ENCODE measurements around the gene NDRG2.
"Not testable (repeated sequence)": the region's sequence is repeated elsewhere in the genome, so short reads cannot be mapped to it uniquely, and the experiment has no call there.

Gene NDRG2

DNA sequence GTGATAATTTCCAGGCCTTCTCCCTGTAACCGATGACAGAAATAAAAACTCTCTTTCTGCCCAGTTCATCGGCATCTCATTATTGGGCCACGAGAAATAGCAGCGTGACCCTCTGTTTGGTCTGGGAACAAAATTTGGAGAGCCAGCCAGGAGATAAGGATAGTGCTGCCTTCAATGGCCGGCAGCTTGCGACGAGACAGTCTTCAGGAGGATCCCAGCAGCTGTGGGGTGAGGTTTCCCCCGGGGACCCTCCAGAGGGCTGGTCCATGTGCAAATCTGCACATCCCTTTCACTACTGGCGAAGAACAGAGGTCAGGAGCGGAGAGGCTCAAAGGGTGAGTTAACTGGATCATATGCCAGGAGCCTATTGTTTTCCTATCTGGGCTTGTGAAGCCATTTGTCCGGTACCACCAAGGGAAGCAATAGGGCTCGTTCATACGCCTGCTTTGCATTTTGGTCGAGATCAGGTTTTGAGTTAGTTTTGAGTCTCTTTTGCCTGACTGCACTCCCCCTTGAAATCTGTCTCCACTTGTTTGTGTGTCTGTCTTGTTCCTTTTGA, 21.0 kb downstream of the NDRG2 start:
- no peak for DNase-seq

DNA sequence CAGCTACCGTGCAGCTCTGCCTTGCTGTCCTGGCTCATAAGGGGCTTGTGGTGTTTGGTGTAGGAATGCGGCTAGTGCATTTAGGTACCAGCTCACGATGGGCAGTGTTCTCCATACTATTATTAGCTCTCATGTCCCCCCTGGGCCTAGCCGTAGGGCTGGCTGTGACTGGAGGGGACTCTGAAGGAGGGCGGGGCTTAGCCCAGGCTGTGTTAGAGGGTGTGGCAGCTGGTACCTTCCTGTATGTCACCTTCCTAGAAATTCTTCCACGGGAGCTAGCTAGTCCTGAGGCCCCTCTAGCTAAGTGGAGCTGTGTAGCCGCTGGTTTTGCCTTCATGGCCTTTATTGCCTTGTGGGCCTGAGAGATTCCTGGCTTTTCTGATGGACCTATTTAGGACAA, 23.6 kb downstream of the NDRG2 start:
- no peak for DNase-seq

DNA sequence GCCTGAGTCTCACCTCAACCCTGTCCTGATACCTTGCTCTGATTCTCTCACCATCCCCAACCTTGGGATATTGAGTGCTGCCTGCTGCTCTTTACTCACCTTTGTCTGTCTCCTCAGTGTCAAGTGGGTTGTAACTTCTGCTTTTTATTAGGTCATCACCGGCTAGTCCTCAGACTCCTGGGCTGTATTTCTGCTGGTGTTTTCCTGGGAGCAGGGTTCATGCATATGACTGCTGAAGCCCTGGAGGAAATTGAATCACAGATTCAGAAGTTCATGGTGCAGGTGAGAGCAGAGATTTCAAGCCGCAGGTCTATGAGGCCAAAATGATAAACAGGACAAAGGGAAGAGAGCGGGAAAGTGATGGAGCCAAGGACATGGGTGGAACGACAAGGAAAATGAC, 25.3 kb downstream of the NDRG2 start:
- DNase-seq = no peak

DNA sequence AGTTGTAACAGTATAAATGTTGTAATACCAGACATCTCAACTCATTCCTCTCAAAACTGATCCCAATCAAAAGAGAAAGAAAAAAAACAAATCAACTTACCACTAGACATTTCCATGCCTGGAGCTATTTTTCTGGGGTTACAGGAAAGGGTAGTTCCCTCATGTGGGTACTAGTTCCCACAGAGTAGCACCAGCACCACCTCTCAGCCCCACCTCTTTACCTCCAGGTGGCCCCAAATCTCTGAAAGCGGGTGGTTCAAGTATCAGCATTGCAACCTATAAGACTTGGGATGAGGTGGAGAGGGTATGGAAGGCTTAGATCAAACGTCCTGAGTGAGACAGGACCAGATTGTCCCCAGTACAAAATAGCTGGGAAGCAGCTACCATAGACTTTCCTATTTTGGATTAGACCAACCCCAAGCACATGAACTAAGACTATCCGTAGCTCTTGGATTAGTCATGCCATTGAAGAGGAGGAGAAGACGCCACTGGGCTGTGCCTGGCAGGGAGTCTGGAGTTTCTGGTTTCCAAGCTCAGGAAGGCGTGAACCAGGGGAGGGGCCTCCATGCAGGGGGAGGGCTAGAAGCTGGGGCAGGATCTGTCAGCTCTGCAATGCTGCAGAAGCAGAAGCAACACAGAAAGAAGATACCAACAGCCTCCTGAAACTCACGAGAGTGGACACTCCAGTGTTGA, 26.0 kb downstream of the NDRG2 start, which contains the start of gene SLC39A2:
TSS of gene SLC39A2 (plus strand) at position 620 of the 693 bp plus-strand sequence. CDS start 154 bp downstream, outside the sequence.
- DNase-seq = no peak

DNA sequence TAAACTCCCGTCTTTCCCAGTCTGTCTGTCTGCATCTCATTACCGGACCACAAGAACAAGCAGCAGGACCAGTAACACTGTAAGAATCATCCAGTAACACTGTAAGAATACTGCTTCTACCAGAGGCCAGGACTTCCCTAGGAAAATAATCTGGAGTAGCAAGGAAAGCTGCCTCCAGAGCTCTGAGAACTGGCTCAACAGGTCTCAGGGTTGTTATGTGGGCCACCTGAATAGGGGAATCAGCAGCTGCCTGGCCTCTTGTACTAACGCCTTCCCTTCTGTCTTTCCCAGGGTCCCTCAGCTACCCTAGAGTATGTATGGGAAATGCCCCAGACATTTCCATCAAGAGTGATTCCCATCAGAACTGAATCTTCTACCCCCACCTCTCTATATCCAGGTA, 26.7 kb downstream of the NDRG2 start:
- no peak for DNase-seq

DNA sequence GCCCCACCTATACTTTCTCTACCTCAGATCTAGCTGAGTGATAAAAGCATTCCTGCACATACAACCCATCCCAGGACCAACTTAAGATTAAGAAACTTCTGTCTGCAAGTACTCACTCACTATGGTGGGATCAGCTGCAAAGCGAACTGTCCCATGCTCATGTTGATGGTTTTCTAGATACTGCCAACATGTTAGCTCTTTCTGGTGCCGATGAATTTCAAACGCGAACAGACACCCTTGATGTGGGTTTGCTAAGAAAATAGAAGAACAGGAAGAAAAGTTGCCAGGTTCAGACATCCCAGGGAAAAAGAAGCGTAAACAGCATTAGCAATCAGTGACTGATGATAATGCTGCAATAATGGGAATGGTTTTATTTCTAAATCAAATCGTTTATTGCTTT, 27.3 kb downstream of the NDRG2 start:
- no peak for DNase-seq

DNA sequence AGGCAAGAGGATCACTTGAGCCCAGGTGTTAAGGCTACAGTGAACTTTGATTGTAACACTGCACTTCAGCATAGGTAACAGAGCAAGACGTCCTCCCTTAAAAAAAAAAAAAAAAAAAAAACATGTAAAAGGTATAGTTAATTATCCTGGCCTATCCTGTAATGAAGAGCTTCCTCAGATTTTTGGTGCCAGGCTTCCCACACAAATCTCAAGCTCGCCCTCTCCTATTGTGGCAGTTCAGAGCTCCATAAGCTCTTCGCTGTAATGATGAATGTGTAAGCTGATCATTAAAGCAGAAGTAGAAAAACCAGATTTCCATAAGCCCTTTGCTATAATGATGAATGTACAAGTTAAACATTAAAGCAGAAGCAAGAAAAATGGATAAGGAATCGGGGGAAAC, 27.7 kb downstream of the NDRG2 start:
- DNase-seq = no peak

DNA sequence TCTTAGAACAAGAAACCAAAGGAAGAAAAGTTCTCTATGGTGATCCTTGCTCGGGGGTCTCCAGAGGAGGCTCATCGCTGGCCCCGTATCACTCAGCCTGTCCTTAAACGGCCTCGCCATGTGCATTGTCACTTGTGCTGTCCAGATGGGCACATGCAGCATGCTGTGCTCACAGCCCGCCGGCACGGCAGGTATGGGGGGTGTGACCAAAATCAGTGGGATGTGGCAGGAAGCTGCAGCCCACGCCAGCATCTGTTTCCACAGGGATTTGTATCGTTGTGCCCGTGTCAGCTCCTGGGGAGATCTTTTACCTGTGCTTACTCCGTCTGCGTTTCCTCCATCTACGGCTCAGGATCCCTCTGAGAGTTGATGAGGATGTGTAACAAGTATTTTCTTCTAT, 28.3 kb downstream of the NDRG2 start:
- no peak for DNase-seq

DNA sequence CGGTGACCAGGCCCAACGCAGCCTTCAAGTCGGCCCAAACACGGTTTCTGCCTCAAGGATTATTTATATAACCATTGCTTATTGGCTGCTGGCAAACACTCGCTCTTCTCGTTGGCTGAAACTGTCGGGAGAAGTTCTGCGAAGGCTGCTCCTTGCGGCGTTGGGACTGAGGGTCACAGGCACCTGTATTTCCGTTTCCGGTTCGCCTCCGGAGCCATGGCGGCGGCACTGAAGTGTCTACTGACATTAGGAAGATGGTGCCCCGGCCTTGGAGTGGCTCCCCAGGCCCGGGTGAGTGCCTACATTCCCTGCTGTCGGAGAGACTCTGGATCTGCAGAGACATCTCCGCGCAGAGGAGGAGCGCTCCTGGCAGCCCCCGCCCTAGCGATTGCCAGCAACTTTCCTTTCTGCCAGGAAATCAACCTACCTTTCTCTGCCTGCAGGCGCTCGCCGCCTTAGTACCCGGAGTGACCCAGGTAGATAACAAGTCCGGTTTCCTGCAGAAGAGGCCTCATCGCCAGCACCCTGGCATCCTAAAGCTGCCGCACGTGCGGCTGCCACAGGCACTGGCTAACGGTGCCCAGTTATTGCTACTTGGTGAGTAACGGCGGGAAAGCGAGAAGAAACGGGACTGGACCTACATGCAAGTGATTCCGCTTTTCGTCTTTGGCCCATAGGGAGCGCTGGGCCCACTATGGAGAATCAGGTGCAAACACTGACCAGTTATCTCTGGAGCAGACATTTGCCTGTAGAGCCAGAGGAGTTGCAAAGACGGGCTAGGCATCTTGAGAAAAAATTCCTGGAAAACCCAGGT, 34.9 kb downstream of the NDRG2 start, which contains the start of gene METTL17:
TSS of gene METTL17 (plus strand) at position 194 of the 814 bp plus-strand sequence. CDS start at position 217, 23 bp downstream.
- DNase-seq = peak; percentile 88 to 89

DNA sequence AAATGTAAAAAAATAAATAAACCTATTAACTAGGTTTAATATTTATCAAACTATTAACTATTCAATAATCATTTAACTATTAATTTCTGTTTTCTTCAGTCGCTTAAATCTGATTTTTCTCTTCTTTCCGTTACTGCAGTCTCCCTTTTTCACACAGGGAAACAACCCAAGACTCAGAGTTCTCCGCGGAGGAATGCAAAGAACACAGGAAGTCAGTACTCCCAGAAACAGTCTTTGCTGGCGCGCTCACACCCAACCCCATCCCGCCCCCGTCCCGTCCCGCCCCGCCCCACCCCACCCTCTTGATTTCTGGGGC, 35.4 kb downstream of the NDRG2 start:
- DNase-seq = no peak

DNA sequence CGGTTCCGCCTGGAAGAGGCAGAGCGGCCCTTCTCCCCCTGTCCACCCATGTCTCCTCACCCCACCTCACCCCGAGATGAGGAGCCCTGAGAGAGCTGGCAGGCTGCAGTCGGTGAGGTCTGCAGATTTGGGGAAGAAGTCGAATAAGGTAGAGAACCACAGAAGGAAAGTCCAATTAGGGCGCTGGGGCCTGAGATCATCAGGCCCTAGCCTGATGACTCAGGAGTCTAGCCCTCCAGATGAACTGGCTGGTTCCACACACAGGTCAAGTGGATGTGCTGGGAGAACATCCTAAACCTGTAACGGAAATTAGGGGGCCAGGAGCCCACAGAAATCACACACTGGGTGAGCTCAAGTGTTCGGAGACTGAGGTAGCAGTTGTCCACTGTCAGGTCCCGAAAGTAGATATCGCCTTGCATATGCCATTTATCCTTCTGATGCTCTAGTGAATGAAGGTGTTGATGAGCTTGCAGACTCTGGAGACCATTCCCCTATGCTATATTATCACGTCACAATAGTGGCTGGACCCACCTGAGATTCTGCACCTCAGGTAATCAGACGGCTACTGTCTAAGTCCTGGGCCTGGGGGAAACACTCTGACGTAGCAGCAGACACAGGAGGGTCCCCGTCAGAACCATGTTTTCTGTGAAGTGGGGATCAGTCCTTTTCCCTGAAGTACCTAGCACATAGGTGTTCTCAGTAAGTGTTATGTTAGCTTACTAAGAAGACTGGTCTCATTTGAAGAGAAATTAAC, 36.0 kb downstream of the NDRG2 start:
- DNase-seq = no peak

DNA sequence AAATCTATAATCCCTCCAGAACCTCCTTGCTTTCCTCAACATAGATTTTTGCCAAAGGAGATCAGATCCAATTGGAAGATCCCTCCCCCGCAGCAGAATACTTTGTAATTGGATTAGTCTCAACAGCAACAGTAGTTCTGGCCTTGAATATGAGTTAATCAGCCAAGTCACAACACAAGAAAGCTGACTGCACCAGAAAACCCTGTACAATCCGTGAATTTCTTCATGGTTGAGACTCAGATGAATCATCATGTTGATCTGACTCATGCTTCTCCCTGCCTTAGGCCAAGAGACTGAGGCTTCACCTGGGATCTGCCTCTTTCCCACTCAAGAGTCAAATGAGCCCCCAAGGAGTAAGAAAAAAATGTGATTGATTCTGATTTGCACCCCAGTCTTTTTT, 38.0 kb downstream of the NDRG2 start:
- DNase-seq = no peak

DNA sequence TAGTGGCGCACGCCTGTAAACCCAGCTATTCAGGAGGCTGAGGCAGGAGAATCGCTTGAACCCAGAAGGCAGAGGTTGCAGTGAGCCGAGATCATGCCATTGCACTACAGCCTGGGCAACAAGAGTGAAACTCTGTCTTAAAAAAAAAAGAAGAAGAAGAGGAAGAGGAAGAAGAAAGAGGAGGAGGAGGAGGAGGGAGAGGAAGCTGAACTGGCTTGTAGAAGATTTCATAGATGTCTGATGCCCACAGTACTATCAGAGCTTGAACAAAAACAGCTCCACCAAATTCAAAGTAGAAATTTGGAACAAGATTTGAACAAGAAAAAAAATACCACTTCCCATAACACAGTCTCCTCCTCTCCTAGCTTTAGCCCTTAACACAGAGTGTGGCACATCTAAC, 39.2 kb downstream of the NDRG2 start:
- DNase-seq = not testable (repeated sequence)

DNA sequence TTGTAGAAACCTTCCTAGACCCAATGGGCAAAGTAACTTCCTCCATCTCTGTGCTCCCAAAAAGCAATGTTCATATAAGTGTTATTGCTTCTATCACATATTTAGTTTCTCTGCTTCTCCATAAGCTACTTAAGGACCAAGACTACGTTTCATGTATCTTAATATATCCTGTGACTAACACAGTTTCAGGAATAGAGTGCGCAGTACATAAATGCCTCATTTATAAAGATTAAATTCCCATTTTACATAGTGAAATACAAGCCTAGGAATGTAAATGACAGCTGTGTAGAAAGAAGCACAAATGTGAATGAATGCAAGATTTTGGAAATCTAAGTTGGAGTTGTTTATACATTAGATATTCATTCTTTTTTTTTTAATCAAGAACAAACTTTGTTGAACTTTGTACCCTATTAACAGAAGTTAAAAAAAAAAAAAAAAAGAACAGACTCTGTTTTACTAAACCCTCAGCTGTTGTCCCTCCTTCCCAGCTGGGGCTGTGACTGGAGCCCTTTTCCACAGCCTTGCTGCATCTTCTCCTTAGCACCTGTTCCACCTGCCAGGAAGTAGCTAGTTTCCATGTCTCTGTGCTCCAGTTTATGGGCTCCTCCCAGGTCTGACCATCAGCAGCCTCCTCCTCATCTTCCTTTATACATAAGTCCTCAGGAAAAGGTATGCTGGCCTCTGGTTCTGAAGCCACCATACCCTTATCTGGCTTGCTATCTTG, 42.1 kb downstream of the NDRG2 start:
- DNase-seq = no peak

DNA sequence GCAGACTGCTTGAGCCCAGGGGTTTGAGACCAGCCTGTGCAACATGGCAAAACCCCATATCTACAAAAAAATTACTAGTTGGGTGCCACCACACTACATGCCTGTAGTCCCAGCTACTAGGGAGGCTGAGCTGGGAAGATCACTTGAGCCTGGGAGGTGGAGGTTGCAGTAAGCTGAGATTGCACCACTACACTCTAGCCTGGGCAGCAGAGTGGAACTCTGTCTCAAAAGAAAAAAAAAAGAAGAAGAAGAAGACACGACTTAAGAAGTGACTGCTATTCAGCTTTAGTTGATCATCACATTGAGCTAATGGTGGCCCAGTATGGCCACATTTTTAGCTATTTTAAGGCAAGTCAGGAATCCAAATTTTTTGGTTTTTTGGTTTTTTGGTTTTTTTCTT, 44.0 kb downstream of the NDRG2 start:
- no peak for DNase-seq

DNA sequence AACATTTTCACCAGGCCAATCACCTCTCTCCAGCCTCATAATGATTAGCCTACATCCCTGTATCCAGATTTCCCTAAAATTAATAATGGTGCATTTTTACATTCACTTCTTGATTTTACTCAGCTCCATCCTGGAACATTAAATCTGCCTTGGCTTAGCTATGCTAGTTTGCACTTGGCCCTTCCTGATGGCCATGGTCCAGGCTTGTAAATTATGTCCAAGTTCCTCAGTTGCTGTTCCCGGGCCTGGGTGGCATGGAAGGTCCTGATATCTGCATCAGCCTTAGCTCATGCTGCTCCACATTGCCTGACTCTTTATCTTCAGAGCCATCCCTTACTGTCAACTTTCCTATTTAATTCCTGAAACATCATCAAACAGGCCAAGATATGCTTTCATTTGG, 46.2 kb downstream of the NDRG2 start:
- no peak for DNase-seq

DNA sequence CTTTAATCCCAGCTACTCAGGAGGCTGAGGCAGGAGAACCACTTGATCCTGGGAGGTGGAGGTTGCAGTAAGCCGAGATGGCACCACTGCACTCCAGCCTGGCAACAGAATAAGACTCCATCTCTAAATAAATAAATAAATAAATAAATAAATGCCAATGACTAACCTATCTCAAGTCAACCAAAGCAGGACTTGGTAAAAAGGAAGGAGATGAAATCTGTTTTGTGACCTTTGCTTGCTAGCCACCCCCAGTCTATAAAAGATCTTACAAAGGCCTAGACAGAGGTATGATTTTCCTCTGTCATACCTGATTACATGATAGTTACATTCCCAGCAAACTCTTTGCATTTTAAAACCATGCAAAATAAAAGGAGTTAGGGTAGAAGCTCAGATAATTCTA, 48.6 kb downstream of the NDRG2 start:
- no peak for DNase-seq

DNA sequence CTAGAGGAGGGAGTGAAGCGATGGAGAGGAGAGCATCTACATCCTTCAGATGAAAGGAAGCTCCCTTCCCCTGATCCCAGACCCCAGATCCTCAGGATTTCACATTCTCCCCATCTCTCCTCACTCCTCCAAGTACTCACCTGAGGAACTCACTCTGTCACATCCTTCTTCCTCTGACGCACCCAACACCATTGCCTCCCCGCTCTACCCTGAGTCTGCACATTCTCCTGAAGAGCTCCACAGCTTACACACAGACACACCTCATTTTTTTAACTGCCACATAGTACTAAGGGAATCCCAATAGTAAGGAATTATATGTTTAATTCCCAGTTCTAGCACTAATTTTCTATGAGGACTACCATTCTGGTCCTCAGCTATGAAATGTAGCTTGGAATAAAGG, 51.4 kb downstream of the NDRG2 start:
- no peak for DNase-seq

DNA sequence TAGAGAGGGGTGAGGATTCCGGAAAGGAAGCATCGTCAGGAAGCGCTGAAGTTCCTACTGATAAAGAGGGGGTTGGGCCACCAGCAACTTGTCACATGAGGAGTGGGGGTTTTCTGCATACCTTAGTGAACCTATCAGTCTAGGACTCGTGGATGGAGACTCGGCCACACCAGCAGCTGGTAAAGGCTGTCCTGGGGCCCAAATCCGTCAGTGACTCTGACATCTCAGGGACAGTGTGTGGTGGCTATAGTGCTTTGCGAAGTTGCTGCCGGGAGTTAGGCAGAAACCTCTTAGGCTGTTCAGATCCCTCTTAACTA, 53.2 kb downstream of the NDRG2 start:
- no peak for DNase-seq

DNA sequence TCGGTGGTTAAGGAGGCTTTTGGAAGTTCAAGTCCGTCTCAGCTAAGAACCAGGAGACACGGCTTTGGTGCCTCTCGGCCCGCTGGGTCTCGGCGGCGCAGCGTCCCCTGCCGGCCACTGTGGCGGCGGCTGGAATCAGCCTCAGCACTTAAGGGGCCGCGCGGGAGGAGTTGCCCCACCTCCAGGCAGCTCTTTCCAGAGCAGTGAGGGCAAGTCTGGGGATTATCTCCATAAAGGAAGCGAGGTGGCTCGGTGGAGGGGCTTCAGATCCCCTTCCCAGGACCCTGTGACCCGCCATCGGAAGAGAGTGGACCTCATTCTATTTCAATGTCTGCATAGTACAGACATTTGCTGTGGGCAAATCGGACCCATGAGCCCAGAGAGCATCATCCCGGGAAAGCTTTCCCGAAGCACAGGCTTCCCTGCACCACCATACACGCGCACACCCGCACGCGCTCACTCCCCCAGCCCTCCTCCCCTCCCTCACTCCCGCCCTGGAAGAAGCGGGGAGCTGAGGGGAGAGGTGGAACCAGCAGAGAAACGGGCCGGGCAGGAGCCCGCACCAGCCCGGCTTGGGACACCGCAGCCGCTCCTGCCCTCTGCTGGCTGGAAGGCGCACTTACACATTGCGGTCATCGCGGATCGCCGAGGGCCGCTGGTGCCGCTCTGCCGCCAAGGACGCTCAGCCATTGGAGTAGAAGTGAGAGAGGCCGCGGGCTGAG, 53.7 kb downstream of the NDRG2 start:
- DNase-seq = peak; percentile 81 to 85

DNA sequence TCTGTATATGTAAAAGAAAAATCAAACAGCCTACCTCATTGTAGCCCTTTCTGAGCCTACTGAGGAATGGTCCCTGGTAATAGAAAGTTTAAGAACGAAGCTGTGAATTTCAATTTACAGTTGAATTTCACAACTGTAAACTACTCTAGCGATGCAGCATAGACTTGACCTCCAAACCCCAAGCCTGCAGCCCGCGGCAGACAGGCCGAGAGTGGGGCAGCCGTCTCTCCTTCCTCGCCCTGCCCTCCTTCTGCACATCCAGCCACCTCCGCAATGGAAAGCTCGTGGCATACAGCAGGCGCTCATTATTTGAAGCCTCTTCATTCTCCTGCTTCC, 54.2 kb downstream of the NDRG2 start:
- no peak for DNase-seq

DNA sequence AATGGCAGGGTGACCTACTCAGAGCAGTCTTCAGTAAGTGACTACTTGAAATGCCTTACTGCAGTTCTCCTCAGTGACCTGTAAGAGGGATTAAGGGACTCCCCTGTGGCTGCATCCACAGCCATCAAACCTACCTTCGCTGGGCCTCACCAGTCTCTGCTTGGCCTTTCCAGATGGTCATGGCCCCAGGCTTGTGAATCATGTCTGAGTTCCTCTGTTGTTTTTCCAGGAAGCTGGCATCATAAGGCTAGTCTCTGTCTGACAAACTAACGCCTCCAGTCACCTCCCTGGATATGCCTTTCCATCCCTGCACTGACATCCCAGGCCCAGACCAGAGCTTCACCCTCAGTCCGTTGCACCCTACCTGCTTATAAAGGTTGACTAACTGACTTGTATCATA, 55.5 kb downstream of the NDRG2 start:
- DNase-seq = no peak

All from stimulated activated CD4-positive, alpha-beta T cell treated with anti-CD3 and anti-CD28 coated beads, Interleukin-2, amount 100 ng/mL, for 24 hours (primary cell).